GM18873 (cell line): Measurements from ENCODE around the gene CDKN1C.

Experiments used
- ATAC-seq: cut with Tn5 transposase; IDR thresholded peaks from one replicate; pipeline ENCODE4 v1.9.1; 2021; ENCODE audit warnings: mild to moderate bottlenecking, moderate library complexity, moderate number of reproducible peaks; ENCODE audit not compliant: unreplicated experiment, low FRiP score

CDKN1C gene

GRCh38 chr11:2923446-2924375 lies 38.1 kb upstream of the CDKN1C start:
- ATAC-seq, result no peak

GRCh38 chr11:2922655-2923054 lies 37.1 kb upstream of the CDKN1C start:
- no peak for ATAC-seq

- ATAC-seq, result no peak
These were observed 36.3 kb upstream of the CDKN1C start for GRCh38 chr11:2921742-2922493.

- no peak for ATAC-seq
These were observed 35.7 kb upstream of the CDKN1C start for GRCh38 chr11:2921261-2921660.

GRCh38 chr11:2920343-2920742 lies 34.8 kb upstream of the CDKN1C start:
- ATAC-seq, result no peak

GRCh38 chr11:2919837-2920236 lies 34.3 kb upstream of the CDKN1C start:
- ATAC-seq, result no peak

- no peak for ATAC-seq
These were observed 33.6 kb upstream of the CDKN1C start for GRCh38 chr11:2919188-2919587.

- ATAC-seq, result no peak
These were observed 32.4 kb upstream of the CDKN1C start for GRCh38 chr11:2917842-2918490.

- ATAC-seq, result no peak
These were observed 31.5 kb upstream of the CDKN1C start for GRCh38 chr11:2916892-2917645.

GRCh38 chr11:2916114-2916891 lies 30.7 kb upstream of the CDKN1C start:
- no peak for ATAC-seq

- no peak for ATAC-seq
These were observed 29.9 kb upstream of the CDKN1C start for GRCh38 chr11:2915473-2915872.

GRCh38 chr11:2914455-2915195 lies 29.1 kb upstream of the CDKN1C start:
- ATAC-seq, result no peak

GRCh38 chr11:2913776-2914175 lies 28.2 kb upstream of the CDKN1C start:
- no peak for ATAC-seq

- no peak for ATAC-seq
These were observed 27.4 kb upstream of the CDKN1C start for GRCh38 chr11:2913019-2913431.

- no peak for ATAC-seq
These were observed 26.9 kb upstream of the CDKN1C start for GRCh38 chr11:2912498-2912897.

GRCh38 chr11:2911785-2912391 lies 26.3 kb upstream of the CDKN1C start:
- ATAC-seq, result no peak

- no peak for ATAC-seq
These were observed 25.7 kb upstream of the CDKN1C start for GRCh38 chr11:2911088-2911784.

GRCh38 chr11:2910401-2910955 lies 24.9 kb upstream of the CDKN1C start:
- ATAC-seq, result no peak
